K562 (cell line): ENCODE data around the gene PHF21A. TPM values are rescaled to one million over a fixed set of nuclear protein-coding genes. Genes with fewer than 3 reads are reported as not detected.

Experiments
- ATAC-seq: fragments of 200-7000 bp; cut with Tn5 transposase; 3 replicates; pipeline ENCODE4 v1.9.1; 2020; ENCODE audit warnings: moderate library complexity
- BruUV-seq: library from RNA; stranded (reverse); fragments of 400-500 nt; replicated peaks from 2 replicates; lab custom pipeline; 2021; lab: Mats Ljungman, UMichigan
- CTCF ChIA-PET: fragments of 300-600 bp; formaldehyde crosslinking; extraction: SDS; loops from one replicate; lab custom pipeline; 2021; ENCODE audit warnings: low intra/inter-chr PET ratio; lab: Yijun Ruan, JAX
- POLR2A ChIA-PET: fragments of 300-600, 350-650 bp; sonication (Branson Sonifier 250); formaldehyde crosslinking; extraction: SDS; loops from one replicate; lab custom pipeline; 2021; ENCODE audit warnings: antibody characterized with exemption, inconsistent platforms; lab: Yijun Ruan, JAX
- DNase-seq, 4 experiments: peaks; one replicate each; pipeline versions ENCODE4 v3.0.0 to v3.0.0-alpha.2; 2011 to 2018; ENCODE audit warnings: low spot score in 3 of 4, mixed read lengths in 3 of 4; ENCODE audit errors: extremely low read depth in 1 of 4
- FAIRE-seq: peaks from 2 replicates; lab custom pipeline; 2011; peaks lifted over from hg19 to GRCh38; lab: Jason Lieb, UNC
- H2AFZ ChIP-seq: 2 replicates; pipeline ENCODE4 v1.6.0; 2011; ENCODE audit warnings: low read depth, low read length, control low read depth, inconsistent platforms
- H3K27ac ChIP-seq: fragments of 200-600 bp; 3 replicates; pipeline ENCODE4 v1.8.0; 2011; ENCODE audit warnings: low read depth, mild to moderate bottlenecking, control low read depth, inconsistent platforms, low read length, moderate library complexity, mixed read lengths; ENCODE audit errors: extremely low read depth
- H3K27me3 ChIP-seq, 2 experiments: fragments of 300-600 bp in 1 of 2; 2 replicates in 1 of 2; 3 replicates in 1 of 2; pipeline versions ENCODE4 v1.6.0 to v1.8.0; 2011; ENCODE audit warnings: inconsistent platforms in 2 of 2, low read length in 2 of 2, mild to moderate bottlenecking in 1 of 2, mixed read lengths in 1 of 2, moderate library complexity in 1 of 2; ENCODE audit not compliant: control insufficient read depth in 2 of 2, insufficient read depth in 2 of 2
- H3K36me3 ChIP-seq: fragments of 300-600 bp; 3 replicates; pipeline ENCODE4 v1.8.0; 2011; ENCODE audit warnings: mild to moderate bottlenecking, low read length, inconsistent platforms; ENCODE audit not compliant: control insufficient read depth, insufficient read depth
- H3K4me1 ChIP-seq, 2 experiments: fragments of 200-600 bp in 1 of 2; replicated peaks in 1 of 2; 2 replicates in 1 of 2; 3 replicates in 1 of 2; pipeline versions ENCODE4 v1.5.1 to v1.8.0; 2011; ENCODE audit warnings: inconsistent platforms in 2 of 2, low read length in 2 of 2, mild to moderate bottlenecking in 1 of 2, mixed read lengths in 1 of 2, moderate library complexity in 1 of 2; ENCODE audit not compliant: control insufficient read depth in 2 of 2, insufficient read depth in 2 of 2
- H3K4me2 ChIP-seq: 2 replicates; pipeline ENCODE4 v1.6.1; 2011; ENCODE audit warnings: low read length, control low read depth, inconsistent platforms, mixed read lengths; ENCODE audit not compliant: insufficient read depth
- H3K4me3 ChIP-seq: fragments of 200-600 bp; sonication (generic), shearing (Covaris generic); 2 replicates; pipeline ENCODE4 v1.5.1; 2016; ENCODE audit warnings: control low read depth, inconsistent platforms
- H3K79me2 ChIP-seq: fragments of 200-600 bp; 3 replicates; pipeline ENCODE4 v1.8.0; 2011; ENCODE audit warnings: low read length, inconsistent platforms; ENCODE audit not compliant: control insufficient read depth, insufficient read depth
- H3K9ac ChIP-seq, 2 experiments: 2 replicates each; pipeline versions ENCODE4 v1.6.0 to v1.6.1; 2011; ENCODE audit warnings: low read depth in 2 of 2, low read length in 2 of 2, control low read depth in 1 of 2, inconsistent platforms in 1 of 2, mild to moderate bottlenecking in 1 of 2, mixed read lengths in 1 of 2; ENCODE audit not compliant: insufficient read depth in 1 of 2
- H3K9me1 ChIP-seq: one replicate; pipeline ENCODE4 v1.6.0; 2011; ENCODE audit warnings: inconsistent platforms, mild to moderate bottlenecking, low read length, moderate library complexity; ENCODE audit not compliant: control insufficient read depth, insufficient read depth
- H3K9me3 ChIP-seq: replicated peaks from 2 replicates; pipeline ENCODE4 v1.5.1; 2011; ENCODE audit warnings: low read depth, low read length, inconsistent platforms; ENCODE audit not compliant: control insufficient read depth, insufficient read depth
- H4K20me1 ChIP-seq: replicated peaks from 2 replicates; pipeline ENCODE4 v1.6.1; 2011; ENCODE audit warnings: low read length, inconsistent platforms, mixed read lengths; ENCODE audit not compliant: control insufficient read depth, insufficient read depth
- ARHGAP35 ChIP-seq: fragments of 450-650 bp; IDR thresholded peaks from 2 replicates; pipeline ENCODE4 v1.6.1; 2018; ENCODE audit not compliant: partially characterized antibody
- E2F8 ChIP-seq: fragments of 450-650 bp; IDR thresholded peaks from 2 replicates; pipeline ENCODE4 v1.7.1; 2018; ENCODE audit warnings: mild to moderate bottlenecking, low read depth; ENCODE audit not compliant: partially characterized antibody
- FOXP4 ChIP-seq: sonication (generic); formaldehyde crosslinking; IDR thresholded peaks from 2 replicates; pipeline ENCODE4 v1.8.0; 2022; ENCODE audit warnings: mild to moderate bottlenecking, missing genetic modification reagents, borderline replicate concordance
- PCBP2 ChIP-seq: fragments of 200-400 bp; formaldehyde crosslinking; IDR thresholded peaks from 2 replicates; pipeline ENCODE4 v1.6.1; 2018; ENCODE audit warnings: low read length, low read depth, mild to moderate bottlenecking, moderate library complexity; ENCODE audit not compliant: poor library complexity, severe bottlenecking
- SFPQ ChIP-seq: fragments of 200-400 bp; formaldehyde crosslinking; IDR thresholded peaks from 2 replicates; pipeline ENCODE4 v1.6.1; 2017; ENCODE audit warnings: mild to moderate bottlenecking, low read depth, low read length, moderate library complexity
- SMAD4 ChIP-seq: fragments of 250-450 bp; sonication (Bioruptor Pico); conservative IDR thresholded peaks from 2 replicates; pipeline ENCODE4 v1.8.0; 2021; ENCODE audit warnings: inconsistent platforms, mild to moderate bottlenecking, moderate library complexity
- SRSF7 ChIP-seq: fragments of 200-400 bp; formaldehyde crosslinking; optimal IDR thresholded peaks from 2 replicates; pipeline ENCODE3; 2017; ENCODE audit warnings: mild to moderate bottlenecking, low read depth, low read length
- STAT5A ChIP-seq: IDR thresholded peaks from 2 replicates; pipeline ENCODE4 v1.6.1; 2012; ENCODE audit warnings: low read length, inconsistent platforms, borderline replicate concordance
- ZNF184 ChIP-seq: sonication (generic); formaldehyde crosslinking; IDR thresholded peaks from 2 replicates; pipeline ENCODE4 v1.5.0; 2020; ENCODE audit warnings: missing genetic modification reagents
- WGBS: fragments of 100-300 bp; shearing (Covaris generic); methylation state at CpG from one replicate; pipeline ENCODE4 v1.1.6; 2016; ENCODE audit warnings: low coverage, mixed read lengths; ENCODE audit not compliant: insufficient coverage; ENCODE audit errors: missing lambda C conversion rate; 5-methylcytosine and 5-hydroxymethylcytosine counted together
- in situ Hi-C: fragments of 300-500 bp; cut with MboI; formaldehyde crosslinking; loops from 4 replicates; pipeline ENCODE4 v1.15.0; 2018; ENCODE audit warnings: inconsistent platforms, mixed read lengths
- intact Hi-C: fragments of 100-400 bp; cut with micrococcal nuclease; formaldehyde crosslinking; loops from 2 replicates; pipeline ENCODE4 v1.14.2; 2022
- polyA plus RNA-seq, 8 experiments: library from polyadenylated mRNA; depleted of rRNA in 4 of 8; stranded (reverse) in 5 of 8; unstranded in 3 of 8; fragments of >200 nt; fragmentation: Nextera tagmentation in 2 of 8; fragmentation: Illumina TruSeq in 1 of 8; extraction: Ambion mirVana in 2 of 8; extraction: Trizol in 1 of 8; gene quantifications; 2 replicates each; pipeline versions ENCODE4 v1.2.1 to v1.2.3, GENCODE V29; 2011 to 2014; ENCODE audit warnings: inconsistent platforms in 1 of 8, missing spikeins in 1 of 8
- total RNA-seq, 7 experiments: library from RNA; depleted of rRNA in 6 of 7; stranded (reverse); fragments of >200 nt in 6 of 7; fragmentation: Illumina TruSeq in 2 of 7; extraction: Trizol in 2 of 7; gene quantifications; 2 replicates each; pipeline versions ENCODE4 v1.2.1 to v1.2.3, GENCODE V29; 2011 to 2021; ENCODE audit warnings: low replicate concordance in 1 of 7
- TF ChIP-seq, protein P1 (sequence below): fragments of 250-450 bp; sonication (Bioruptor Pico); IDR thresholded peaks from 2 replicates; pipeline ENCODE4 v1.4.0; 2020; ENCODE audit warnings: mild to moderate bottlenecking, moderate library complexity, borderline replicate concordance

PHF21A gene
- total and polyA plus RNA-seq, 9 of the 15 experiments (the other 6 are each of a cell fraction or from before 2014, with no cell fraction given) = 1.5 to 32.4 (median 10.7) TPM

DNA sequence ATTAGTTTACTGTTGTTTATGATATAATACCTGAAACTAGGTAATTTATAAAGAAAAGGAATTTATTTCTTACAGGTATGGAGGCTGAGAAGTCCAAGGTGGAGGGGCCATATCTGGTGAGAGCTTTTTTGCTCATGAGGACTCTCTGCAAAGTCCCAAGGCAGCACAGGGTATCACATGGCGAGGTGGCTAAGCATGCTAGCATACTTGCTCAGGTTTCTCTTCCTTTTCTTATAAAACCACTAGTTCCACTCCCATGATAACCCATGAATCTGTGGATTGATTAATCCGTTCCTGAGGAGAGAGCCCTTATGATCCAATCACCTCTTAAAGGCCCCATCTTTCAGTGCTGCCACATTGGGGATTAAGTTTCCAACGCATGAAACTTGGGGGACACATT, 82.7 kb downstream of the PHF21A start (continued):
- no peak for TF ChIP-seq FOXP4 (CRISPR knock-in tag)
- no peak for TF ChIP-seq SRSF7

DNA sequence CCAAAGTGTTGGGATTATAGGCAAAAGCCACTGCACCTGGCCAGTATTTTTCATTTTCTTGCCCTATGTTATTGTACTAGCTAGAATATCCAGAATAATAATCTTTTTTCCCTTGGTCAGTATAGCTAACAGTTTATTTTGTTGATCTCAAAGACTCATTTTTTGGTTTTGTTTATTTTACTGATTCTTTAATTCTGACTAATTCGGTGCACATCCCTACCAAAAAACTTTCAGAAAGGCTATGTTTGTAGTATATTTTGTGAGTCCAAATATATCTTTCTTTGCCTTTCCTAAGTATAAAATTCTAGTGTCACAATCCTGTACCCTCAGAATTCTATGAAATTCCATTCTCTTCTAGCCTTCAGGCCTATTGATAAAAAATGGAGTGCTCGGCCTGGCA, 84.3 kb downstream of the PHF21A start:
- DNase-seq = no peak
- no peak overlapping the region for H3K4me2 ChIP-seq
- no peaks in the 10 kb centered on the region for H4K20me1 ChIP-seq
- ATAC-seq = no peak
- ChIA-PET CTCF (interaction anchor here (0.6 kb wide), 1 partner anchor 194 kb away, joined by 3 read pairs; no protein-coding TSS in a partner anchor), POLR2A (interaction anchor here (0.7 to 1.1 kb wide), 2 partner anchors 9 to 802 kb away, joined by 3 to 5 read pairs; no protein-coding TSS in a partner anchor)
- no peaks in the 10 kb centered on the region for H3K9me3 ChIP-seq
- 97% methylated on average over 2 of the region's 2 CpGs for WGBS
- H2AFZ ChIP-seq = no peak overlapping the region
- H3K36me3 ChIP-seq = no peaks in the 10 kb centered on the region
- no peaks in the 10 kb centered on the region for H3K27me3 ChIP-seq
- no peaks in the 10 kb centered on the region for H3K79me2 ChIP-seq
- intact Hi-C loops (no loop called here), in situ Hi-C loops (no loop called here)
- no peak for FAIRE-seq
- no peaks in the 10 kb centered on the region for H3K4me1 ChIP-seq
- no peak overlapping the region for H3K27ac ChIP-seq
- no TSS peak for BruUV-seq
- no peak overlapping the region for H3K4me3 ChIP-seq
- no peaks in the 10 kb centered on the region for H3K9me1 ChIP-seq
- H3K9ac ChIP-seq = no peak overlapping the region
- TF ChIP-seq ARHGAP35 = no peak
- TF ChIP-seq, protein P1, sequence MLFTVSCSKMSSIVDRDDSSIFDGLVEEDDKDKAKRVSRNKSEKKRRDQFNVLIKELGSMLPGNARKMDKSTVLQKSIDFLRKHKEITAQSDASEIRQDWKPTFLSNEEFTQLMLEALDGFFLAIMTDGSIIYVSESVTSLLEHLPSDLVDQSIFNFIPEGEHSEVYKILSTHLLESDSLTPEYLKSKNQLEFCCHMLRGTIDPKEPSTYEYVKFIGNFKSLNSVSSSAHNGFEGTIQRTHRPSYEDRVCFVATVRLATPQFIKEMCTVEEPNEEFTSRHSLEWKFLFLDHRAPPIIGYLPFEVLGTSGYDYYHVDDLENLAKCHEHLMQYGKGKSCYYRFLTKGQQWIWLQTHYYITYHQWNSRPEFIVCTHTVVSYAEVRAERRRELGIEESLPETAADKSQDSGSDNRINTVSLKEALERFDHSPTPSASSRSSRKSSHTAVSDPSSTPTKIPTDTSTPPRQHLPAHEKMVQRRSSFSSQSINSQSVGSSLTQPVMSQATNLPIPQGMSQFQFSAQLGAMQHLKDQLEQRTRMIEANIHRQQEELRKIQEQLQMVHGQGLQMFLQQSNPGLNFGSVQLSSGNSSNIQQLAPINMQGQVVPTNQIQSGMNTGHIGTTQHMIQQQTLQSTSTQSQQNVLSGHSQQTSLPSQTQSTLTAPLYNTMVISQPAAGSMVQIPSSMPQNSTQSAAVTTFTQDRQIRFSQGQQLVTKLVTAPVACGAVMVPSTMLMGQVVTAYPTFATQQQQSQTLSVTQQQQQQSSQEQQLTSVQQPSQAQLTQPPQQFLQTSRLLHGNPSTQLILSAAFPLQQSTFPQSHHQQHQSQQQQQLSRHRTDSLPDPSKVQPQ = no peak
- TF ChIP-seq PCBP2 = no peak
- TF ChIP-seq STAT5A = no peak
- no peak for TF ChIP-seq SMAD4 (CRISPR knock-in tag)
- no peak for TF ChIP-seq ZNF184 (CRISPR knock-in tag)
- TF ChIP-seq E2F8 = no peak
- TF ChIP-seq SFPQ = no peak
